ENCODE data around the gene ARHGEF7.

ARHGEF7 gene

GRCh38 chr13:111304041-111304544 is 189.0 kb downstream of the ARHGEF7 start:
- Mint-ChIP-seq H3K36me3 (peaks cover 42% of the 10 kb centered on the region), H3K27ac (no peak overlapping the region), H3K9me3 (no peaks in the 10 kb centered on the region), H3K4me1 (no peaks in the 10 kb centered on the region), H3K4me3 (no peak overlapping the region), H3K27me3 (no peaks in the 10 kb centered on the region)

GRCh38 chr13:111304603-111305289 is 189.6 kb downstream of the ARHGEF7 start:
- H3K4me3 Mint-ChIP-seq, result peak overlapping the region; percentile 44
- H3K4me1 Mint-ChIP-seq, result no peaks in the 10 kb centered on the region
- H3K36me3 Mint-ChIP-seq, result peaks cover 49% of the 10 kb centered on the region
- no peak overlapping the region for H3K27ac Mint-ChIP-seq
- no peaks in the 10 kb centered on the region for H3K9me3 Mint-ChIP-seq
- H3K27me3 Mint-ChIP-seq, result no peaks in the 10 kb centered on the region

DNA sequence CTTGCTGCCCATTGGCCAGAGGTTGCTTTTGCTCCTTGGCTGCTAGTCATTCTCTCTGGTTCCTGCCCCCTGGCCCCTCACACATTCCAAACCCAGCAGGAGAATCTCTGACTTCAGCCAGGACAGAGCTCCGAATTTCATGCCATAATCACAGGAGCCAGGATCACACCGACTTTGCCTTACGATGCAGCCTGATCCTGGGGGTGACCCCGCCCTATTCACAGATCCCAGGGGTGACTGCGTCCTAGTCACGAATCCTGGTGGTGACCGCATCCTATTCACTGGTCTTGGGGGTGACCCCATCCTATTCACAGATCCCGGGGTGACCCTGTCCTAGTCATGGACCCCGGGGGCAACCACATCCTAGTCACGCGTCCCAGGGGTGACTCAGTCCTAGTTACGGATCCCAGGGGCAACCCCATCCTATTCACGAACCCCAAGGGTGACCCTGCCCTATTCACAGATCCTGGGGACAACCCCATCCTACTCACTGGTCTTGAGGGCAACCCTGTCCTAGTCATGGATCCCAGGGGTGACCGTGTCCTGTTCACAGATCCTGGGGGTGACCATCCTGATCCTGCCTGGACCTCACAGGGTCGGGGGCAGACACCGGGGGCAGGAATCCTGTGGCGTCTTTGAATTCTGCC is 198.0 kb downstream of the ARHGEF7 start:
- Mint-ChIP-seq H3K4me3 (no peak overlapping the region), H3K36me3 (peaks cover 29% of the 10 kb centered on the region), H3K9me3 (peaks cover 11% of the 10 kb centered on the region), H3K4me1 (no peaks in the 10 kb centered on the region), H3K27ac (no peak overlapping the region), H3K27me3 (no peaks in the 10 kb centered on the region)

DNA sequence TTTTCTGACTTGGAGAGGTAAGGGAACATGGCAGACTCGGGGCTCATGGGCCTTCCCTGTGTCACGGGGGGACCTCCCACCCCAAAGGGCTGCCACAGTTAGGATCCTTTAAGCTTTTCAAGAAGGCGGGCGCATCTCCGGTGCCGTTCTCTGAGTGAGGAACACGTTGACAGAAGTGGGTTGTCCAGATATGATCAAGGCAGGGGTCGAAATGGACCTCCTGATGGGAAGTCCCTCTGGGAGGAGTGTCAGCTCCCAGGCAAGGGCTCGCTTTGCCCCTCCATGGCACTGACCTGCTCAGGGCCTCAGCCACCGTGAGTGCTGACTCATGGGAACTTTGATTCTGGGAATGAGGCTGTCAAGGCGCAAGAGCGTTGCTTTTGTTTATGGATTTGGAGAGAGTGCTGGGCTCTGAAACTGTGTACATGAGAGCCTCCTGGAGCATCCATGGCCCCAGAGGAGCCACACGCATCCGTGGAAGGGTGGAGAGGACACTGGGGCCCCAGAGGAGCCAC is 198.9 kb downstream of the ARHGEF7 start:
- no peak overlapping the region for H3K27ac Mint-ChIP-seq
- H3K4me1 Mint-ChIP-seq, result no peaks in the 10 kb centered on the region
- peaks cover 11% of the 10 kb centered on the region for H3K9me3 Mint-ChIP-seq
- peaks cover 25% of the 10 kb centered on the region for H3K36me3 Mint-ChIP-seq
- no peaks in the 10 kb centered on the region for H3K27me3 Mint-ChIP-seq
- no peak overlapping the region for H3K4me3 Mint-ChIP-seq

GRCh38 chr13:111314852-111315251 is 199.7 kb downstream of the ARHGEF7 start:
- H3K4me1 Mint-ChIP-seq, result no peaks in the 10 kb centered on the region

GRCh38 chr13:111315347-111315995 is 200.4 kb downstream of the ARHGEF7 start:
- Mint-ChIP-seq H3K36me3 (peaks cover 12% of the 10 kb centered on the region), H3K4me3 (no peak overlapping the region), H3K9me3 (peaks cover 5% of the 10 kb centered on the region), H3K4me1 (no peaks in the 10 kb centered on the region), H3K27me3 (no peaks in the 10 kb centered on the region), H3K27ac (no peak overlapping the region)

More at GRCh38 chr13:111314852-111315251, 199.7 kb downstream of the ARHGEF7 start:
- Mint-ChIP-seq H3K9me3 (peaks cover 11% of the 10 kb centered on the region), H3K27me3 (no peaks in the 10 kb centered on the region), H3K27ac (no peak overlapping the region), H3K4me3 (no peak overlapping the region), H3K36me3 (peaks cover 18% of the 10 kb centered on the region)

- Mint-ChIP-seq H3K27ac (no peak overlapping the region), H3K4me1 (no peaks in the 10 kb centered on the region), H3K27me3 (no peaks in the 10 kb centered on the region), H3K9me3 (no peaks in the 10 kb centered on the region), H3K4me3 (no peak overlapping the region), H3K36me3 (peaks cover 4% of the 10 kb centered on the region)
Measured at GRCh38 chr13:111316161-111316730, 201.1 kb downstream of the ARHGEF7 start.

DNA sequence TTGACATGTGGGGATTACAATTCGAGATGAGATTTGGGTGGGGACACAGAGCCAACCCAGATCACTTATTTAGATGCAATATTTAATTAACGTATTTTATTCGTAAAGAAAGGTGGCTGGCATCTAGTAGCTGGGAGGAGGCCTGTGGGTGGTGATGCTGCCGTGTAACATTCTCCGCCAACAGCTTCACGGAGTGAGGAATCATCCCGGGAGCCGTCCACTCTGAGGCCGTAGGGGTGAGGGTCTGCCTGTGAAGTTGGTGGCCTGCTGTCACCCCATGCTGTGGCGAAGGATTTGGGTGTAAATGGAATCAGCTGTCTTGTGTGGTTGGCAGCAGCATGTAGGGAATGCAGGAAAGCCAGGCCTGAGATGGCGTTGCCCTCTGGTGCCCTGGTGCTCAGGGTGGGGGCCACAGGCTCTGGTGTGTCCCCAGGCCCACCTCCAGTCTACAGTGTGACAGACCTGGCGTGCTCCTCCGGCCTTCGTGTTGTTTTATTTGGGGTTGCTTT is 202.0 kb downstream of the ARHGEF7 start:
- H3K27me3 Mint-ChIP-seq, result no peaks in the 10 kb centered on the region
- H3K4me3 Mint-ChIP-seq, result no peak overlapping the region
- no peaks in the 10 kb centered on the region for H3K9me3 Mint-ChIP-seq
- H3K36me3 Mint-ChIP-seq, result peaks cover 2% of the 10 kb centered on the region
- no peaks in the 10 kb centered on the region for H3K4me1 Mint-ChIP-seq
- no peak overlapping the region for H3K27ac Mint-ChIP-seq

DNA sequence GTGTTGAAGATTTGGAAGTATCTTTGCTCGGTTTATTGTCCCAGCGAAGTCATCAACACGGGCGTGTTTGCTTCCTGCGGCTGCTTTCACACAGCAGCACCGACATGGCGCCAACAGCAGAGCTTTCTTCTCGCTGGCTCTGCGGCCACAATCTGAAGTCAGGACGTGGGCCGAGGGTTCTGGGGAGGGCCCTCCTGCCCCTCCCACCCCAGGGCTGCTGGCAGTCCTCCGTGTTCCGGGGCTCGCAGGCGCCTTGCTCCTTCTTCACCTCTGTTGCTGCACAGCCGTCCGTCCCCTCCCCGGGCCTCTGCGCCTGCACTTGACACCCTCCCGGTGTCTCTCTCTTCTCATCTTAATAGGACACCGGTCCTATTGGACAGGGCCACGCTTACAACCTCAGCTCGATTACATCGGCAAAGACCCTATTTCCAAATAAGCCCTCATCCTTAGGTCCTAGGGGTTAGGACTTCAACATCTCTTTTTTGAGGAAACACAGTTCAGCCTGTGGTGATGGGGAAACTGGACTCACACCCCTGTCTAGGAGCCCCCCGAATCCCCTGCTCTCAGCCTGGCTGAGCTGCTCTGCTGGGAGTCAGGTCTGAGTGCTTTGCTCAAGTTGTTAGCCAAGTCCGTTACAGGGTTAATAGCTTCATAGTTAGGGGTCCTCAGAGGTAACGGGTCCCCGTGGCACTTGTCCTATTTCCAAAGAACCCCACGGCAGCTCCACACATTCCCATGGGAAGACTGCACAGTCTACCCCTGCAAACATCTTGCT is 202.6 kb downstream of the ARHGEF7 start:
- no peak overlapping the region for H3K4me3 Mint-ChIP-seq
- H3K9me3 Mint-ChIP-seq, result no peaks in the 10 kb centered on the region
- no peak overlapping the region for H3K27ac Mint-ChIP-seq

DNA sequence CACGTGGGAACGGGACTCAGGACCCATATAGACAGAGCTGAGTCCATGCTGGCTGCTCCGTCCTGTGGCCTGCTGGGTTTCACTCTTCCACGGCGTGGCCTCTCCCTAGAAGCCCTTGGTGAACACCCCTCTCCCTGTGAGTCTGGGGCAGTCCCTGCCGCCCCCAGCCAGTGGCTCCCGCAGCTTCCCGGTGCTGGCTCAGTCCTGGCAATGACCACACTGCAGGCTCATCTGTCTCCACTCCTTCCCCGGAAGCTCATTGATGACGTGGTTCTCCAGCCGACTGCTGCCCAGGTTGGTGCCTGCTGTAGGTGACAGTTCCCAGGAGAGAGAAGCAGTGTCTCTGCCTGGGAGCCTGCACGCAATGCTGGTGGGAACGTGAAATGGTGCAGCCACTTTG is 203.3 kb downstream of the ARHGEF7 start:
- Mint-ChIP-seq H3K27me3 (no peaks in the 10 kb centered on the region), H3K4me3 (no peak overlapping the region)

More for the DNA sequence above, 202.6 kb downstream of the ARHGEF7 start:
- H3K27me3 Mint-ChIP-seq, result no peaks in the 10 kb centered on the region
- H3K36me3 Mint-ChIP-seq, result peaks cover 2% of the 10 kb centered on the region
- H3K4me1 Mint-ChIP-seq, result no peaks in the 10 kb centered on the region

GRCh38 chr13:111319521-111319920 is 204.4 kb downstream of the ARHGEF7 start:
- H3K4me3 Mint-ChIP-seq, result no peak overlapping the region

More for the DNA sequence above, 203.3 kb downstream of the ARHGEF7 start:
- no peaks in the 10 kb centered on the region for H3K9me3 Mint-ChIP-seq
- no peaks in the 10 kb centered on the region for H3K4me1 Mint-ChIP-seq
- H3K36me3 Mint-ChIP-seq, result peaks cover 2% of the 10 kb centered on the region
- H3K27ac Mint-ChIP-seq, result no peak overlapping the region

DNA sequence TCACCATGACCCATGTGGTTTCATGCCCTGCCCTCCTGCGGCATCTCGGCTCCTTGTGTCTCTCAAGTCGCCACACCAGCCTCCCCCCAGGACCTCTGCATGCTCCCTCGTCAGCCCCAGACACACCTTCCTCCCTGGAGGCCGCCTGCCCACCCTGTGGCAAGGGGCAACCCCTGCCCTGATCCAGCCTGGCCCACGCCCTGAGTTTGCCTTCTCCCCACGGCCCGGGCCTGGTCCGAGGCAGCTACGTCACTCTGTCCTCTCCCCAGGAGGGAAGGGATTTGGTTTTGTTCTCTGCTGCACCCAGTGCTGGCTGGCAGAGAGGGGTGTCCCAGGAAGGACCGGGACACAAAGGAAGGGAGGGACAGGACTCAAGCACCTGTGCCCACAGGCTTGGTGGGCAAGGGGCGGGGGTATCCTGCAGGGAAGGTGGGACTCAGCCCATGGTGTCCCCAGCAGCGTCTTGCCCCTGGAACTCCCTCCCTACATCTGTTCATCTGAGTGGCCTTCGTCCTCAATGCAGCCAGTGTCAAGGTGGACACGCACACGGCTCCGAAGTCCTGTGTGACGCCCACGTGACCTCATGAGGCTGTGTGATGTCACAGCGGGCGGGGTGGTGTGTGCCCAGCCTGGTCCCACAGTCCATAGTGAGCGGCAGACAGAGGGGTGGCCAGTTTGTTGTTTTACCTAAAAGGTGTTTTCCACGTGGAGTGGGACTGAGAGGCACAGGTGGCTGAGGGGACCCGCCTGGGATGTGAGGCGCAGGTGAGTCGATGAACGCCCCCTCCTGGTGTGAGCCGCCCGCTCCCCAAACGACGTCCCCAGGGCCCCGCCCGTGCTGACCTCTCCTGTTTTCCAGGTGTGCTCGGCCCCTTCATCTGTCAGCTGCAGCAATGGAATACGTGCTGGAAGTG is 205.1 kb downstream of the ARHGEF7 start, which contains the start of gene TEX29:
Gene TEX29, plus strand, starts transcription at position 645 of the 914 bp plus-strand sequence. Its CDS starts 249 bp downstream, at position 894.
- Mint-ChIP-seq H3K9me3 (no peaks in the 10 kb centered on the region), H3K36me3 (peaks cover 2% of the 10 kb centered on the region), H3K27ac (no peak within 1 kb of the TSS), H3K4me1 (peaks cover 5% of the 10 kb centered on the region), H3K4me3 (no peak within 1 kb of the TSS), H3K27me3 (no peaks in the 10 kb centered on the region)

More at GRCh38 chr13:111319521-111319920, 204.4 kb downstream of the ARHGEF7 start:
- Mint-ChIP-seq H3K27ac (no peak overlapping the region), H3K27me3 (no peaks in the 10 kb centered on the region), H3K36me3 (peaks cover 2% of the 10 kb centered on the region), H3K4me1 (peaks cover 5% of the 10 kb centered on the region), H3K9me3 (no peaks in the 10 kb centered on the region)

DNA sequence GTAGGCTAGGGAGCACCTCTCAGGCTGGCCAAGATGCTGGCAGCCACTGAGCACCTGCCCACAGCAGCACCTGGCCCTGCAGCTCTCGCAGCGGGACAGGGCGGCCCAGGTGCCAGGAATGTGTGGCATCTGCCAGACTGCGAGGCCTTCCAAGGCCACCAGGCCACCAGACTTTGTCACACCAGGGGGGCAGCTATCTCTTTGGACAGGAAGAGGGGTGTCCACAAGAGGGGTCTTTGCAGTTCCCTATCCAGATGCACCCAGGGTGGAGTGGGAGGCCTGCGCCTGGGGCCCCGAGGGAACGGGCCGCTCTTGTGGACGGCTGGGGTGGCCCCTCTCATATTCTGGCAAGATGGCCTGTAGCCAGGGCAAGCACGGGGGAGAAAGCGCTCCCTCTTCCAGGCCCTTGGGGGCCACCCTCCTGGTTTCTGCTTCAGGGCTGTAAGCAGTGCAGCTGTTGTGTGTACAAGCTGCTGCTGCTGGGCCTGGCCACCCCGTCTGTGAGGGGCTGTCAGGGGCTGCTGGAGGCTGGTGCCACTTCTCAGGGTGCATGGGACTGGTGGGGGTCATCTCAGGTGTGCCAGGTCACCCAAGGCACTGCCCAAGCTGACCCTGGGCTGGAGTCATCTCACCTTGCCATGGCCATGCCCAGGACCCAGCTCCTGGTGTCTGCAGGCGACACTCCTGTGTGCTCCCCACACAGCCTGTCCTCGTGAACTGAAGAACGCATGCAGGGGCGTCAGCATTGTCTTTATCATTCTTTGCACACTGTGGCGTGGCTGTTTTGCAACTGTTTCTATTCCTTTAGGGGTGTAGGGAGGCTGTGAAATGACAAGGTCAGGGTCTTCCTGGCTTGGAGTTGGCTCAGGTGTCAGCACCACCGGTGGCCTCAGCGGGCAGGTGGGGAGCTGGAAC is 207.1 kb downstream of the ARHGEF7 start:
- Mint-ChIP-seq H3K4me3 (no peak overlapping the region), H3K4me1 (peaks cover 5% of the 10 kb centered on the region), H3K27ac (no peak overlapping the region), H3K9me3 (no peaks in the 10 kb centered on the region), H3K27me3 (no peaks in the 10 kb centered on the region), H3K36me3 (peaks cover 2% of the 10 kb centered on the region)

Measured in activated naive CD4-positive, alpha-beta T cell treated with anti-CD3 and anti-CD28 coated beads, Interleukin-2, amount 50 U/mL, for 24 hours (primary cell).